Frontal cortex (tissue), 4 donors: Measurements from ENCODE around the gene BTBD19. TPM values are rescaled to one million over a fixed set of nuclear protein-coding genes. Genes with fewer than 3 reads are reported as not detected.
"Not testable (repeated sequence)": the region's sequence is repeated elsewhere in the genome, so short reads cannot be mapped to it uniquely, and the experiment has no call there.

Experiments used
- DNase-seq, 2 donors: peaks; one replicate each; pipeline ENCODE4 v3.0.0; 2012; ENCODE audit warnings: low spot score in 2 of 2
- FAIRE-seq: peaks from 2 replicates; lab custom pipeline; 2012; peaks lifted over from hg19 to GRCh38; lab: Jason Lieb, UNC
- total RNA-seq: library from RNA; depleted of rRNA; stranded (reverse); fragments of >200 nt; gene quantifications from one replicate; pipeline ENCODE4 v1.2.3, GENCODE V29; 2014
- donor health status: control.
- donor health status: control.
- donor health status: control.

The BTBD19 gene
- total RNA-seq, 1 donor from 2014 or later = under 0.01 TPM

DNA sequence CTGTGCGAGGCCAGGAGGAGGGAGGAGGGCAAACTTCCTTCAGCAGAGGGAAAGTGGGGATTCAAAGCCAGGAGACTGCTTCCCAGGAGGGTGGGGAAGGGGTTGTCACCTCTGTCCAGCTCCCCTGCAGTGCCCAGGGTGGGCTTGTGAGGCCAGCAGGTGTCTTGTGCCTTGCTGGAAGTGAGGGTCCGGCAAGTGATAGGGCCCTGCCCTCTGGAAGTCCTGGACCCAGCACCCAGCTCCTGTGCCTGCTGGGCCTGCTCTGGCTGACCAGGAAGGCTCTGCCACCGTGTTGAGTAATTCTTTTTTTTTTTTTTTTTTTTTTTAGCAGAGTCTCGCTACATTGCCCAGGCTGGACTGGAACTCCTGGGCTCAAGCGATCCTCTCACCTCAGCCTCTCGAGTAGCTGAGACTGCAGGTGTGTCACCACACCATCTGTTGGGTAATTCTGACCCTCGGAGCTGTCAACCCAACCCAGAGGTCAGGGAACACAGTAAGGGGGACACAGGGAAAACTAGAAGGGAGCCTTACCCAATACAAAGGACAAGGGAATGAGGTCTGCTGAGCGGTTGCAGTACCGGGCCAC, 21.4 kb upstream of the BTBD19 start:
- FAIRE-seq = no peak
- DNase-seq = no peak

DNA sequence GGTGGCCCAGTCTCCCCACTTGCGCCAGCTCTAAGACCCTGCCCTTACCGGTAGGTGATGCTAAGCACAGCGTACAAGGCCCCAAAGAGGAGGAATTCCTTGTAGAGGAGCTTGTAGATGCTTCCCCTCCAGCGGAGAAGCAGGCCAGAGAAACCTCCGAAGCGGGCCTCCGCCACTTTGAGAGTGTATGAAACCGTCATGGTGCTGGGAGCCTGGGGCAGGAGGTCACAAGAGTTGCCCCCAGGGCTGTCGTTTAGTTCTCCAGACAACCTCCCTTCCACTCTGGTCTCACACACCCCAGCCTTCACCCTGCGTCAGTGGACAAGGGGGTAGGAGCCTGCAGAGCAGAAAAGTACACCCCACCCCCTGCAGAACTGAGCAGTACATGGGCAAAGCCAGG, 20.8 kb upstream of the BTBD19 start:
- DNase-seq (no peak), FAIRE-seq (no peak)

DNA sequence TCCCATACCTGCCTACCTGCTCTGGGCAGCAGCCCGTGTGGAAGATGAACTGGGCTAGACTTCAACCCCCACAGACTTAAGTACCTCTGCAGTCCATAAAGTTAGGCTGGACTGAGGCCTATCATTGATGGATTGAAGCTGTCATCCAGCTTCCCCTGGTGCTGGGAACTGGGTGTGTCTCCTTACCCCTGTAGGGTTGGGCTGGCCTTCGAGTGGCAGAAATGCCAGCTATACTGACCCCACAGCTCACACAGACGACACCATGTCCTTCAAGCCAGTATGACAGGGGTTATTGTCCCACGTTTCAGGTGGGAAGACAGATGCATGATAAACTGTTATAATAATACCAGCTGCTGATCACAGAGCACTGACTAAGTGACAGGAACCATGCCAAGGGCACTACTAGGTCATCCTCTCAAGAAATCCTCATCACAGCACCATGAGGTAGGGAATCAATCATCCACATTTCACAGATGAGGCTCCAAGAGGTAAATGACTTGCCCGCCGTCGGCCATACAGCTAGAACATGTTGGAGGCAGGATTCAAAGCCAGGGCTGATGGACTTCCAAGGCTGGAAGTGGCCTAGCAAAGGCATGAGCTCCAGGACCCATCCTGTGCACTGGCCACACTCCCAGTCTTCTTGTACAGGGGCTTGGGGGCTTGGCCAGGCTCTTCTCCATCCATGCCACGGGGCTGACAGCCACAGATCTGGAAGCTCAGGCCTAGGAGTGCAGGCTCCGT, 20.0 kb upstream of the BTBD19 start, which contains the start of gene BEST4:
TSS of gene BEST4 (minus strand) at position 51 of the 741 bp plus-strand sequence. CDS start 465 bp downstream, outside the sequence.
- no peak for FAIRE-seq
- no peak for DNase-seq

DNA sequence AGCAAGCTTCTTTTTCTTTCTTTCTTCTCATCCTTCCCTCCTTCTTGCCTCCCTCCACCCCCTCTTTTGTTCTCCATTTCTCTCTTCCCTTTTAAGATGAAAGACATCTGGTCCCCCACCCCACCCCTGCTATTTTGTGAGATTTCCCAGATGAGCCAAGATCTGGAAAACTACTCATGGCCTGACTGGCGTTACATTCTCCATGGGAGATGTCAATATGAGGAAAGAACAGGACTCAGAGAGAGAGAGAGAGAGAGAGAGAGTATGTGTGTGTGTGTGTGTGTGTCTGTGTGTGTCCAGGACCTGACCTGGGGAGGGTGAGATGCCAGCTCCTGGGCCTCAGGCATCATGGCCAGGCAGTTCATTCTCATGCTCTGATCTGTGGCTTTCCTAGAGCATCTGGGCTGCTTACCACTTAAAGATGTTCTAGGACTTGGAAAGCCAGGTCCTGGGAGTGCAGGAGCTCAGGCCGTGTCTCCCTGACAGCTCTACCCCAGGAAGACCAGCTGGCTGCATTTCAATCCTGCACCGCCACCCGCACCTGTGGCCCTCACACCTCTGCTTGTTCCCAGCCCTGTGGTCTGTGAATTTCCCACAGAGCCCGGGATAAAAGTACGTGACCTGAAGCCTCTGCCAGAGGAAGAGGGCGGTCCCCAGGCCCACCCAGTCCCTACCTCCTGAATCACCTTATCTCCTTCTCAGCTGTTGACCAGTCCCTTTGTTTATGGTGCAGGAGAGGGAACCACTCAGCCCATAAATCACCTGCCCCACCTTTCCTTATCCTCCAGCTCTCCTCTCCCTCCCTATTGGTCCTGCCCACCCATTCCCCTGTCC, 17.1 kb upstream of the BTBD19 start:
- FAIRE-seq = no peak
- no peak for DNase-seq

DNA sequence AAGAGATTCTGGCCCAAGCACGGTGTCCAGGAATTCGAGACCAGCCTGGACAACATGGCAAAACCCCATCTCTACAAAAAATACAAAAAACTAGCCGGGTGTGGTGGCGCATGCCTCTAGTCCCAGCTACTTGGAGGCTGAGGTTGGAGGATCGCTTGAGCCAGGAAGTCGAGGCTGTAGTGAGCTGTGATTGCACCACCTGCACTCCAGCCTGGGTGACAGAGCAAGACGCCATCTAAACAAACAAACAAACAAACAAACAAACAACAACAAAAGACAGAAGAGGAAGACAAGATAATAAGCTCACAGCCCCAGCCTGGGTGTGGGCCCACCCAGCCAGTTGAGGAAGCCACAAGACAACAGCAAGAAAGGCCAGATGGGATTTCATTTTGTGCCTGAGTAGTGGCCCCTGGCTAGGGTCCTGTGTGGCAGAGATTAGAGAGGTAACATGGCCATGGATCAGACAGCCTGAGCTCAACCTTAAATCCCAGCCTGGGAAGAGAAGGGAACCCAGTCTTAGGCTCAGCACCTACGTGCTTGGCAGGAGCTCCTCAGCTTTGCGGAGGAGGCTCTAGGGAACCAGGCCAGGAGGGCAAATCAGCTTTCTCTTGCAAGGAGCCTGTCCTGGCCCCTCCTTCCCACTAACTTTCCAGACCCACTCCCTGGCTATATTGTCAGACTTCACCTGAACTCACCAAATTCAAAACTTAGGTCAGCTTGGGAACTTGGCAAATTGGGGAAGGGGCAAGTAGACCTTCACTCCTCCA, 15.4 kb upstream of the BTBD19 start:
- DNase-seq (no peak), FAIRE-seq (no peak)

DNA sequence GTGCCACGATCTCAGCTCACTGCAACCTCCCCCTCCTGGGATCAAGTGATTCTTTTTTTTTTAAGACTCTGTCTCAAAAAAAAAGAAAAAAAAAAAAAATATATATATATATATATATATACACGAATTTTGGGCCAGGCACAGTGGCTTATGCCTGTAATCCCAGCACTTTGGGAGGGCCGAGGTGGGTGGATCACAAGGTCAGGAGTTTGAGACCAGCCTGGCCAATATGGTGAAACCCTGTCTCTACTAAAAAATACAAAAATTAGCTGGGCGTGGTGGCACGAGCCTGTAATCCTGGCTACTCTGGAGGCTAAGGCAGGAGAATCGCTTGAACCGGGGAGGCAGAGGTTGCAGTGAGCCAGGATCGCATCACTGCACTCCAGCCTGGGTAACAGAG, 10.4 kb upstream of the BTBD19 start:
- DNase-seq, FAIRE-seq: not testable (repeated sequence)

DNA sequence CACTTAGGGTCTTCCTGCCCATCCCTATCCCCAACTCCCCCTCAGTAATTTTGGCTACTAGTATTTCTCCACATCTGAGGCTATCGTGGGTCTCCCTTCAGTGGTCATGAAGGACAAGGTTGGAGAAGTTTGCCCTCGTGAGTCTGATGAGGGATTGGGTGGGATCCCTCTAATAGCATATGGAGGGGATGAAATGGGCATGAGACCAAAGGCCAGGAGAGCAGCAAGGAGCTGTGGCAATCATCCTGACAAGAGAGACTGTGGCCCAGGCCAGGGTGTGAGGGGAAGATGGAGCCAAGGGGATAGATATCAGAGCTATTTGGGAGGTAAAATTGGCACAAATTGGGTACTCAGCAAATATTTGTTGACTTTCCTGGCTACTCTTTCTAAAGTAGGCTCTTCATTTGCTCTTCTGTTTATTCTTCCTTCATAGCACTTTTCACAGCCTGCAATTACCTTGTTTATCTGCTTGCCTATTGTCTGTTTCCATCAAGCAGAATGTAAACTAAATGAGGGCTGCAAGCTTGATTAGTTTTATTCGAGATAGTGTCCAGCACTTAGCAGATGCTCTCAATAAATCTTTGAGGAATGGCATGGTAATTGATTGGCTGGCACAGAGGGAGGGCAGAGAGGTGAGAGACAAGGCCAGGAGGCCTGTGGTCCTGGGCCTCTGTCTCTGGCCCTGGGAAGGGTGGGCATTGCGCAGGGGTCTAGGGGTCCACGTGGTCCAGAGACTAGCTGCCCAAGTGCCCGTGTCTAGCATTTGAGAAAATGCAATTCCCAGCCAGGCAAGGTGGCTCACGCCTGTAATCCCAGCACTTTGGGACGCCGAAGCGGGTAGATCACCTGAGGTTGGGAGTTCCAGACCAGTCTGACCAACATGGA, 9.6 kb upstream of the BTBD19 start:
- no peak for FAIRE-seq
- no peak for DNase-seq

DNA sequence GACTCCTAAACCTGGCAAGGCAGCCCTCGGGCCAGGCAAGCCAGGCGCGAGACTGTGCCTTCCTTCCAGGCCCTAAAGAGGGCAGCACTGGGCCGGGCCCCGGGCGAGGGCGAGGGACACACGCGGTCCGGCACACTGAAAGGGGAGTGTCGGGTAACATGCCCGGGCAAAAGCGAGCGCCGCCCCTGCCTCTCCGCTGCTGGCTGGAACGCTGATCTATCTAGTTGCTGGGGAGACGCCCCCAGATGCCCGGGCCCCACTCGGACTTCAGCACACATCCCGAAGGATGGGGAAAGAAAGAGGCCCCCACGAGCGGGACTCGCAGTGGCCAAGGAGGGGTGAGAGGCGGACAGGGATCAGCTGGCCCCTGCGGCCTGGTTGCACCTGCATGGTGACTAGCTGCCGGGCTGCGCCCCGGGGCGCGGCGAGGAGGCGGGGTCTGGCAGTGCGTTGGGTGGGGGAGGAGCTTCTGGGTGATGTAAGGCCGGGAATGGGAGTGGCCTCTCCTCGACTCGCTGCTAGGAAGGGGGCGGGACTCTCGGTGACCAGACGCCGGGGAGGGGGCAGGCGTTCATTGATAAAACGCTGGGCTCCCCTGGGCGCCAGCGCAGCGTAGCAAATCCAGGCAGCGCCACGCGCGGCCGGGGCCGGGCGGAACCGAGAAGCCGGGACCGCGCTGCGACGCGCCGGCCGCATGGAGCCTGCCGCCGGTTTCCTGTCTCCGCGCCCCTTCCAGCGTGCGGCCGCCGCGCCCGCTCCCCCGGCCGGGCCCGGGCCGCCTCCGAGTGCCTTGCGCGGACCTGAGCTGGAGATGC, 8.3 kb upstream of the BTBD19 start, which contains the start of gene PLK3:
TSS of gene PLK3 (plus strand) at position 608 of the 815 bp plus-strand sequence. CDS start at position 695, 87 bp downstream.
- FAIRE-seq = no peak
- DNase-seq = peak; percentile 99 to 100

DNA sequence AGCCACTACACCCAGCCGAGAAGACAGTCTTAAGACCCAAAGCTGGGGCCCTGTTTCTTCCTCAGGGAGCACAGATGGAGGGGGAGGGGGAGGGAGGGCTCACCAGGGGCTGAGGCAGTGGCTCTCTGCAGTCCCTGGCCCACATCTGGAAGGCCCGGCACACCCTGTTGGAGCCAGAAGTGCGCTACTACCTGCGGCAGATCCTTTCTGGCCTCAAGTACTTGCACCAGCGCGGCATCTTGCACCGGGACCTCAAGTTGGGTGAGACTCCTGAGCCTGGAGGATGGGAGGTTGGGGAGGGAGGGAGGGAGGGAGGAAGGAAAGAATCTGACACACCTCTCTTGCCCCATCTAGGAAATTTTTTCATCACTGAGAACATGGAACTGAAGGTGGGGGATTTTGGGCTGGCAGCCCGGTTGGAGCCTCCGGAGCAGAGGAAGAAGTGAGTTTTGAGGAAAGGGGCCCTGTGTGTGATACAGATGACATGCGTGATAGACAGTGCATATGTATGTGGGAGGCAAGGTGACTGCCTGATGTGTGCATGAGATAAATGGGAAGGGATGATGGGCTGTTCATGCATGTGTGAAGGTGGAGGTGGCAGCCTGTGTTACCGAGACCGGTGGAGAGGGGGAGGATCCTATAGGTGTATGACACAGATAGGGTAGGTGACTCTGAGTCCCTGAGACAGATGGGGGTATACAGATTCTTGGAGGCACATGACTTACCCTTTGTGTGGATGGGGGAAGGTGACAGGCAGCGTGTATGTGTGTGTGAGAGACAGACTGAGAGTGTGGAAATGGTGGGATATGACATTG, 6.6 kb upstream of the BTBD19 start:
- DNase-seq = no peak

DNA sequence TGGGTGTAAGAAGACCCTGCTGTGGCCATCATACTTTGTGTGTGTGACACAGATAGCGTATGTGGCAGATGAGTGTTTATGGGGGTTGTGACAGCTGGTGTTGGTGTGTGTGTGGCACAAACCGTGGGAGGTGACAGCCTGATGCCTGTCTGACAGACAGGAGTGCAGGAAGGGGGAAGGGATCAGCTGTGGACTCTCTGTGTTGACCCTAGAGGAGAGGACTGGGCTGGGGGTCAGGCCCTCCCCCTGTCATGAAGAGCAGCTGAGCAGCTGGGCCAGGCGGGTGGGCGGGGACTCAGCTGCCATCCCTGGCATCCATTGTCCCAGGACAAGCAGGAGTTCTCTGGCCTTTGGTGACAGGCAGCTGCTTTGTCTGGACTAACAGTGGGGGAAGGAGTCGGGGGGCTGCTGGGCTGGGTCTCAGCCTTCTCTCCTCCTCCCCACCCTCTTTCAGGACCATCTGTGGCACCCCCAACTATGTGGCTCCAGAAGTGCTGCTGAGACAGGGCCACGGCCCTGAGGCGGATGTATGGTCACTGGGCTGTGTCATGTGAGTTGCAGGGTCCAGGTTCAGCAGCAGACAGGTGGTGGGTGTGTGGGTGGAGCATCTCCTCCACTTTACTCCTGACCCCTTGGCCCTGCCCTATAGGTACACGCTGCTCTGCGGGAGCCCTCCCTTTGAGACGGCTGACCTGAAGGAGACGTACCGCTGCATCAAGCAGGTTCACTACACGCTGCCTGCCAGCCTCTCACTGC, 5.8 kb upstream of the BTBD19 start:
- FAIRE-seq (no peak), DNase-seq (peak in 1 of 2 donors; percentile 54)

More for the DNA sequence above, 6.6 kb upstream of the BTBD19 start:
- FAIRE-seq = no peak

DNA sequence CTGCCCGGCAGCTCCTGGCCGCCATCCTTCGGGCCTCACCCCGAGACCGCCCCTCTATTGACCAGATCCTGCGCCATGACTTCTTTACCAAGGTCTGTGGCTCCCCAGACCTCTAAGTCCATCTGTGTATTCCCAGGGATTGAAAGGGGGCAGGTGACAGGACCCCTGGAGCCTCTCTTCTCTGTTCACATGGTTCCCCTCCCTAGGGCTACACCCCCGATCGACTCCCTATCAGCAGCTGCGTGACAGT, 5.3 kb upstream of the BTBD19 start:
- FAIRE-seq (no peak), DNase-seq (no peak)

DNA sequence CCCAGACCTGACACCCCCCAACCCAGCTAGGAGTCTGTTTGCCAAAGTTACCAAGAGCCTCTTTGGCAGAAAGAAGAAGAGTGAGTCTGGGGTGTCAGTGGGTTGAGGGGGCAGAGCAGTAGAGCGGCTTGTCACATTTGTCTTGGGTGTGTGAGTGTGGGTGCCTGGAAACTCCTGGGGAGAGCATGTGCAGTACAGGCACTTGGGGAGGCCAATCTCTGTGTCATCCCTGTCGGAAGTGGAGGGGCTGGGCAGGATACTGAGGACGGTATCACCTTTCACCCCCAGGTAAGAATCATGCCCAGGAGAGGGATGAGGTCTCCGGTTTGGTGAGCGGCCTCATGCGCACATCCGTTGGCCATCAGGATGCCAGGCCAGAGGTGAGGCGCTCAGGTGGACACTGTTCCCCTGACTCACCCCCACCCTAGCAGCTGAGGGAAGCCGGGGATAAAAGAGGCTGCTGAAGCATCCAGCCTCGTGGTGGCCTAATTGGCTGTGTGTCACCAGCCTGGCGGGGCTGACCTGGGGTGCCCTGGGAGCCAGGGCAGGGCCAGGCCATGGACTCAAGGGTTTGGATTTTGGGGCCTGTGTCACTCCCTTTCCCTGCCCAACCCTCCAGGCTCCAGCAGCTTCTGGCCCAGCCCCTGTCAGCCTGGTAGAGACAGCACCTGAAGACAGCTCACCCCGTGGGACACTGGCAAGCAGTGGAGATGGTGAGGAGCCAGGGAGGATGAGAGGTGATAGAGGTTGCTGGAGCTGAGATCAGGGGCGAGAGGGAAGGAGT, 4.8 kb upstream of the BTBD19 start:
- FAIRE-seq (no peak), DNase-seq (no peak)

DNA sequence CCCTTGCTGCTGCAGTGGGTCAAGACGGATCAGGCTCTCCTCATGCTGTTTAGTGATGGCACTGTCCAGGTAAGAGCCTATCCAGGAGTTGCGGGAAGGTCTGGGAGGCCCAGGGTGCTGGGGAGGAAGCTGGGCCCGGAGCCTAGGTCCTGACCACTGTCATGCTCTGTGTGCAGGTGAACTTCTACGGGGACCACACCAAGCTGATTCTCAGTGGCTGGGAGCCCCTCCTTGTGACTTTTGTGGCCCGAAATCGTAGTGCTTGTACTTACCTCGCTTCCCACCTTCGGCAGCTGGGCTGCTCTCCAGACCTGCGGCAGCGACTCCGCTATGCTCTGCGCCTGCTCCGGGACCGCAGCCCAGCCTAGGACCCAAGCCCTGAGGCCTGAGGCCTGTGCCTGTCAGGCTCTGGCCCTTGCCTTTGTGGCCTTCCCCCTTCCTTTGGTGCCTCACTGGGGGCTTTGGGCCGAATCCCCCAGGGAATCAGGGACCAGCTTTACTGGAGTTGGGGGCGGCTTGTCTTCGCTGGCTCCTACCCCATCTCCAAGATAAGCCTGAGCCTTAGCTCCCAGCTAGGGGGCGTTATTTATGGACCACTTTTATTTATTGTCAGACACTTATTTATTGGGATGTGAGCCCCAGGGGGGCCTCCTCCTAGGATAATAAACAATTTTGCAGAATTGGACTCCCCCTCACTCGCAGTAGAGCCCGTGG, 2.9 kb upstream of the BTBD19 start:
- no peak for DNase-seq
- FAIRE-seq = no peak

DNA sequence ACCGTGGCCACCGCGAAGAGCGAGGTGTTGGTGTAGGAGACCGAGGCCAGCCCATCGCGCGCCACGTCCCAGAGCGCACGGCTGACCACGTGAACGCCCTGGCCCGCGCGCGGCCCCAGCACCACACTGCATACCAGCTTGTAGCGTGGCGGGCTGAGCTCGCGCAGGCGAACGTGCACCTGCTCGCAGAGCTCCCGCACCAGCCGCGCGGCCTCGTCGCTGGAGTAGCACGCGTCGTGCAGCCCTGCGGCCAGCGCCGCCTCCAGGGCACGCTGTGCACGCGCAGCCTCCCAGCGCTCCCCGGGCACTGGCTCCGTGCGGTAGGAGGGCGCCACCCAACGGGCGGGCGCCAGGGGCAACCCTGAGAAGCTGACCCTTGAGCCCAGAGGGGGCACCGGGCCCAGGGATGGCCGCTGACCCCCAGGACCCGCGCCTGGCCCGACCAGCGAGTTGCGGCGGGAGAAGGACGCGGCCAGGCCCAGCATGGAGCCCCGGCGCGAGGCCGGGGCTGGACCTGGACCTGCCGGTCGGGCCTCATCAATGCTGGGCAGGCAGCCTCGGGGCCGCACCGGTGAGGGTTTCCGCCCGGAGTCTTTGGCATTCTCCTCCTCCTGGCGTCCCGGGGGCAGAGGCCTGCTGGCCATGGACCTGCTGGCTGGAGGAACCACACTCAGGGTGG, 2.2 kb upstream of the BTBD19 start:
- no peak for FAIRE-seq
- DNase-seq = no peak
